K562 (cell line): Measurements from ENCODE around the gene MAD2L1BP. TPM values are rescaled to one million over a fixed set of nuclear protein-coding genes. Genes with fewer than 3 reads are reported as not detected.

Source experiments
- ATF3 ChIP-seq, 2 experiments: fragments of 450-650 bp in 1 of 2; sonication (generic) in 1 of 2; formaldehyde crosslinking in 1 of 2; IDR thresholded peaks in 1 of 2; conservative IDR thresholded peaks in 1 of 2; 2 replicates each; pipeline versions ENCODE4 v1.6.1 to v1.8.1; 2016 to 2023; ENCODE audit warnings: mild to moderate bottlenecking in 2 of 2, moderate library complexity in 2 of 2, inconsistent platforms in 1 of 2, missing genetic modification reagents in 1 of 2
- BRD9 ChIP-seq: fragments of 450-650 bp; IDR thresholded peaks from 2 replicates; pipeline ENCODE4 v1.6.1; 2018; ENCODE audit warnings: low read depth; ENCODE audit not compliant: partially characterized antibody
- CC2D1A ChIP-seq: fragments of 450-650 bp; IDR thresholded peaks from 2 replicates; pipeline ENCODE4 v1.6.1; 2017; ENCODE audit warnings: mild to moderate bottlenecking
- CUX1 ChIP-seq: fragments of 200-800 bp; sonication (Bioruptor generic); IDR thresholded peaks from 2 replicates; pipeline ENCODE4 v1.6.1; 2016; ENCODE audit warnings: missing genetic modification characterization, missing compliant biosample characterization
- DACH1 ChIP-seq: fragments of 450-650 bp; IDR thresholded peaks from 2 replicates; pipeline ENCODE4 v1.6.1; 2018; ENCODE audit not compliant: partially characterized antibody
- EGR1 ChIP-seq: fragments of 450-650 bp; conservative IDR thresholded peaks from 2 replicates; pipeline ENCODE4 v1.6.1; 2017; ENCODE audit warnings: mild to moderate bottlenecking
- ELF1 ChIP-seq: fragments of 200-800 bp; sonication (Bioruptor generic); IDR thresholded peaks from 2 replicates; pipeline ENCODE4 v1.6.1; 2016; ENCODE audit warnings: missing genetic modification characterization, missing compliant biosample characterization
- GABPB2 ChIP-seq: fragments of 250-450 bp; sonication (Bioruptor Pico); conservative IDR thresholded peaks from 2 replicates; pipeline ENCODE4 v1.5.1; 2021; ENCODE audit warnings: mild to moderate bottlenecking
- HES1 ChIP-seq: fragments of 450-650 bp; IDR thresholded peaks from 2 replicates; pipeline ENCODE4 v1.6.1; 2016; ENCODE audit warnings: low read depth, mild to moderate bottlenecking, moderate library complexity
- HNRNPH1 ChIP-seq: fragments of 200-400 bp; formaldehyde crosslinking; optimal IDR thresholded peaks from 2 replicates; pipeline ENCODE3; 2017; ENCODE audit warnings: low read depth, mild to moderate bottlenecking, low read length, moderate library complexity
- NCOR1 ChIP-seq: fragments of 450-650 bp; IDR thresholded peaks from 2 replicates; pipeline ENCODE4 v1.6.1; 2016; ENCODE audit warnings: mild to moderate bottlenecking, moderate library complexity
- NFE2 ChIP-seq: IDR thresholded peaks from 2 replicates; pipeline ENCODE4 v1.6.1; 2014; ENCODE audit warnings: antibody characterized with exemption, low read depth
- NR4A1 ChIP-seq, 2 experiments: fragments of 250-450 bp in 1 of 2; fragments of 450-650 bp in 1 of 2; sonication (Bioruptor Pico) in 1 of 2; IDR thresholded peaks; 2 replicates each; pipeline versions ENCODE4 v1.4.0 to v1.6.1; 2016 to 2020; ENCODE audit warnings: mild to moderate bottlenecking in 2 of 2, missing compliant biosample characterization in 1 of 2, missing genetic modification characterization in 1 of 2, moderate library complexity in 1 of 2
- PHB ChIP-seq: fragments of 250-450 bp; sonication (Bioruptor Pico); IDR thresholded peaks from 2 replicates; pipeline ENCODE4 v1.5.0; 2021
- PRDM10 ChIP-seq: fragments of 450-650 bp; IDR thresholded peaks from 2 replicates; pipeline ENCODE4 v1.6.1; 2018; ENCODE audit not compliant: partially characterized antibody
- PTRF ChIP-seq: fragments of 450-650 bp; IDR thresholded peaks from 2 replicates; pipeline ENCODE4 v1.6.1; 2016; ENCODE audit warnings: mild to moderate bottlenecking, missing genetic modification characterization, missing compliant biosample characterization
- TCF7L2 ChIP-seq: fragments of 150-350 bp; IDR thresholded peaks from 2 replicates; pipeline ENCODE4 v1.6.1; 2016; ENCODE audit warnings: low read depth, mild to moderate bottlenecking, low read length, moderate library complexity
- THRAP3 ChIP-seq: fragments of 450-650 bp; IDR thresholded peaks from 2 replicates; pipeline ENCODE4 v1.6.1; 2016; ENCODE audit warnings: mild to moderate bottlenecking, inconsistent platforms, borderline replicate concordance
- polyA plus RNA-seq, 8 experiments: library from polyadenylated mRNA; depleted of rRNA in 4 of 8; stranded (reverse) in 5 of 8; unstranded in 3 of 8; fragments of >200 nt; fragmentation: Nextera tagmentation in 2 of 8; fragmentation: Illumina TruSeq in 1 of 8; extraction: Ambion mirVana in 2 of 8; extraction: Trizol in 1 of 8; gene quantifications; 2 replicates each; pipeline versions ENCODE4 v1.2.1 to v1.2.3, GENCODE V29; 2011 to 2014; ENCODE audit warnings: inconsistent platforms in 1 of 8, missing spikeins in 1 of 8
- total RNA-seq, 7 experiments: library from RNA; depleted of rRNA in 6 of 7; stranded (reverse); fragments of >200 nt in 6 of 7; fragmentation: Illumina TruSeq in 2 of 7; extraction: Trizol in 2 of 7; gene quantifications; 2 replicates each; pipeline versions ENCODE4 v1.2.1 to v1.2.3, GENCODE V29; 2011 to 2021; ENCODE audit warnings: low replicate concordance in 1 of 7

Gene MAD2L1BP
- total and polyA plus RNA-seq, 9 of the 15 experiments (the other 6 are each of a cell fraction or from before 2014, with no cell fraction given): 69.7 to 321 (median 111) TPM

GRCh38 chr6:43630980-43631619 is 4.5 kb upstream of the MAD2L1BP start (continued):
- peak; percentile 54 for TF ChIP-seq ATF3 (IDR thresholded peaks at IDR 0.05)
- no peak for TF ChIP-seq ATF3 (CRISPR knock-in tag; conservative IDR thresholded peaks at IDR 0.05)
- no peak for TF ChIP-seq NCOR1
- TF ChIP-seq EGR1: no peak
- TF ChIP-seq NR4A1 (CRISPR knock-in tag; IDR thresholded peaks at IDR 0.05): no peak
- peak; percentile 93 for TF ChIP-seq NR4A1 (tag; IDR thresholded peaks at IDR 0.05)
- peak; percentile 62; the same call in 1 of the 2 replicates for TF ChIP-seq PTRF (tag)
- TF ChIP-seq TCF7L2: peak; percentile 64; the same call in 1 of the 2 replicates
- TF ChIP-seq BRD9: peak; percentile 92
- TF ChIP-seq PRDM10: no peak
- peak; percentile 61 for TF ChIP-seq NFE2
- TF ChIP-seq HES1: peak; percentile 85
- TF ChIP-seq HNRNPH1: no peak
- no peak for TF ChIP-seq PHB (CRISPR knock-in tag)
- peak; percentile 38 for TF ChIP-seq DACH1
- no peak; the same call in 1 of the 2 replicates for TF ChIP-seq GABPB2 (CRISPR knock-in tag)
- no peak for TF ChIP-seq THRAP3
- no peak for TF ChIP-seq CUX1 (CRISPR knock-in tag)
- TF ChIP-seq CC2D1A: peak; percentile 98
- peak; percentile 26; the same call in 1 of the 2 replicates for TF ChIP-seq ELF1 (tag)
